T-cell (primary cell): ENCODE results near the gene PRKAG2. TPM values are rescaled to one million over a fixed set of nuclear protein-coding genes. Genes with fewer than 3 reads are reported as not detected.

Source experiments
- ATAC-seq, 4 experiments: fragments of 200-7000 bp in 3 of 4; fragments of 150-1000 bp in 1 of 4; cut with Tn5 transposase; replicated peaks in 1 of 4; 1 replicate in 3 of 4; 2 replicates in 1 of 4; pipeline ENCODE4 v1.10.0; 2021; ENCODE audit warnings: moderate library complexity in 3 of 4, mild to moderate bottlenecking in 2 of 4, moderate number of reproducible peaks in 1 of 4
- CTCF ChIA-PET, 2 donors: fragments of 300-600 bp; sonication (Branson Sonifier 250); formaldehyde crosslinking; loops; one replicate each; lab custom pipeline; 2022; ENCODE audit warnings: antibody characterized with exemption in 2 of 2; lab: Charles Lee
- POLR2A ChIA-PET, 2 donors: fragments of 300-600 bp; sonication (Branson Sonifier 250); formaldehyde crosslinking; loops; one replicate each; lab custom pipeline; 2022; ENCODE audit warnings: antibody characterized with exemption in 2 of 2; lab: Charles Lee
- DNase-seq, 35 experiments: peaks; one replicate each; pipeline versions ENCODE4 v3.0.0 to v3.0.0-alpha.2; 2013 to 2023
- H3K27ac ChIP-seq: one replicate; pipeline ENCODE4 v1.5.1; 2013; ENCODE audit warnings: low read length
- H3K27me3 ChIP-seq, 2 experiments: replicated peaks in 1 of 2; 1 replicate in 1 of 2; 2 replicates in 1 of 2; pipeline versions ENCODE4 v1.6.1 to v1.7.0; 2013; ENCODE audit warnings: low read length in 1 of 2, mixed read lengths in 1 of 2; ENCODE audit not compliant: control insufficient read depth in 2 of 2, insufficient read depth in 2 of 2; ENCODE audit errors: extremely low read depth in 1 of 2
- H3K36me3 ChIP-seq, 2 donors: 1 replicate in 1 of 2; 2 replicates in 1 of 2; pipeline versions ENCODE4 v1.6.1 to v1.7.0; 2013; ENCODE audit warnings: low read length in 1 of 2; ENCODE audit not compliant: control insufficient read depth in 2 of 2, insufficient read depth in 1 of 2; ENCODE audit errors: extremely low read depth in 1 of 2
- H3K4me1 ChIP-seq, 2 experiments: 1 replicate in 1 of 2; 2 replicates in 1 of 2; pipeline versions ENCODE4 v1.6.1 to v1.7.0; 2013; ENCODE audit warnings: low read length in 2 of 2, mixed read lengths in 1 of 2; ENCODE audit not compliant: insufficient read depth in 2 of 2, control insufficient read depth in 1 of 2; ENCODE audit errors: extremely low read depth in 1 of 2
- H3K4me3 ChIP-seq, 2 donors: 1 replicate in 1 of 2; 2 replicates in 1 of 2; pipeline versions ENCODE4 v1.5.1 to v1.7.0; 2013; ENCODE audit warnings: mild to moderate bottlenecking in 2 of 2, low read length in 1 of 2, moderate library complexity in 1 of 2; ENCODE audit not compliant: control insufficient read depth in 1 of 2; ENCODE audit errors: extremely low read depth in 1 of 2
- H3K9me3 ChIP-seq: 2 replicates; pipeline ENCODE4 v1.7.0; 2013
- H3K27ac Mint-ChIP-seq, 2 donors: one replicate each; pipeline ENCODE4 v1.8.0; 2020 to 2021; ENCODE audit warnings: mild to moderate bottlenecking in 2 of 2, mixed read lengths in 2 of 2
- H3K27me3 Mint-ChIP-seq, 2 donors: one replicate each; pipeline ENCODE4 v1.8.0; 2021 to 2022; ENCODE audit warnings: mixed read lengths in 2 of 2
- H3K36me3 Mint-ChIP-seq: one replicate; pipeline ENCODE4 v1.8.0; 2021; ENCODE audit warnings: mixed read lengths
- H3K4me1 Mint-ChIP-seq, 3 donors: one replicate each; pipeline ENCODE4 v1.8.0; 2020 to 2022; ENCODE audit warnings: mixed read lengths in 3 of 3, mild to moderate bottlenecking in 1 of 3
- H3K4me3 Mint-ChIP-seq, 3 donors: one replicate each; pipeline ENCODE4 v1.8.0; 2020 to 2022; ENCODE audit warnings: mild to moderate bottlenecking in 3 of 3, mixed read lengths in 3 of 3, moderate library complexity in 3 of 3
- H3K9me3 Mint-ChIP-seq, 3 donors: one replicate each; pipeline ENCODE4 v1.8.0; 2020 to 2022; ENCODE audit warnings: mixed read lengths in 3 of 3
- WGBS: methylation state at CpG from one replicate; pipeline ENCODE4 v1.1.5; 2013; ENCODE audit warnings: missing lambda C conversion rate; ENCODE audit not compliant: insufficient coverage; 5-methylcytosine and 5-hydroxymethylcytosine counted together
- total RNA-seq, 35 experiments: library from RNA in 6 of 35; stranded (reverse) in 6 of 35; fragments of 120-200 nt in 1 of 35; gene quantifications; one replicate each; pipeline versions ENCODE4 v1.2.1 to v1.2.4 and lab custom pipeline; 2013 to 2026

PRKAG2 gene
- total RNA-seq, 5 donors from 2014 or later (not counting 1 experiment from before 2014, with no cell fraction given) = 43.0 to 59.9 (median 49.3) TPM

GRCh38 chr7:151825721-151826120 lies 51.2 kb downstream of the PRKAG2 start:
- no peaks in the 10 kb centered on the region for H3K9me3 ChIP-seq
- Mint-ChIP-seq H3K27ac (no peak overlapping the region), H3K4me1 (peaks cover 21 to 51% (median 23%) of the 10 kb centered on the region in 3 donors), H3K27me3 (no peaks in the 10 kb centered on the region), H3K36me3 (peaks cover 15% of the 10 kb centered on the region), H3K9me3 (no peaks in the 10 kb centered on the region), H3K4me3 (no peak overlapping the region)
- ATAC-seq (no peak), DNase-seq (no peak)
- POLR2A ChIA-PET = interaction anchor here in 1 of 2 donors (0.6 kb wide), 2 partner anchors 28 to 310 kb away, joined by 3 to 6 read pairs; no protein-coding TSS in a partner anchor
- H3K4me3 ChIP-seq = no peak overlapping the region
- no peak overlapping the region for H3K27ac ChIP-seq
- H3K36me3 ChIP-seq = peaks cover 0 to 2% of the 10 kb centered on the region in 2 donors
- H3K27me3 ChIP-seq = peaks cover 0 to 4% of the 10 kb centered on the region in 2 experiments
- 78% methylated on average over 4 of the region's 5 CpGs for WGBS
- CTCF ChIA-PET = no interaction called here
- H3K4me1 ChIP-seq = peaks cover 0 to 6% of the 10 kb centered on the region in 2 experiments

- peaks cover 0 to 7% of the 10 kb centered on the region in 2 experiments for H3K4me1 ChIP-seq
- no peaks in the 10 kb centered on the region for H3K36me3 ChIP-seq
- no peak overlapping the region for H3K4me3 ChIP-seq
- peaks cover 12% of the 10 kb centered on the region for H3K36me3 Mint-ChIP-seq
- ATAC-seq (no peak), DNase-seq (no peak)
- no peak overlapping the region for H3K4me3 Mint-ChIP-seq
- WGBS = 86% methylated on average over 6 of the region's 14 CpGs
- POLR2A ChIA-PET = no interaction called here
- no peaks in the 10 kb centered on the region for H3K9me3 ChIP-seq
- no peak overlapping the region for H3K27ac ChIP-seq
- H3K27ac Mint-ChIP-seq = no peak overlapping the region
- CTCF ChIA-PET = no interaction called here
- peaks cover 0 to 4% of the 10 kb centered on the region in 2 experiments for H3K27me3 ChIP-seq
- H3K27me3 Mint-ChIP-seq = no peaks in the 10 kb centered on the region
- peaks cover 19 to 54% (median 23%) of the 10 kb centered on the region in 3 donors for H3K4me1 Mint-ChIP-seq
- no peaks in the 10 kb centered on the region for H3K9me3 Mint-ChIP-seq
These were observed 52.5 kb downstream of the PRKAG2 start for GRCh38 chr7:151824373-151824933.

- ATAC-seq = no peak
- Mint-ChIP-seq H3K9me3 (no peaks in the 10 kb centered on the region), H3K36me3 (peaks cover 8% of the 10 kb centered on the region), H3K4me3 (no peak overlapping the region), H3K27ac (no peak overlapping the region), H3K27me3 (no peaks in the 10 kb centered on the region), H3K4me1 (peaks cover 13 to 47% (median 19%) of the 10 kb centered on the region in 3 donors)
- WGBS = no CpG with 5 or more reads among the region's 8 CpGs
- H3K36me3 ChIP-seq = no peaks in the 10 kb centered on the region
- H3K27ac ChIP-seq = no peak overlapping the region
- peaks cover 0 to 4% of the 10 kb centered on the region in 2 experiments for H3K27me3 ChIP-seq
- no peak for DNase-seq
- ChIA-PET POLR2A (interaction anchor here in 1 of 2 donors (0.6 kb wide), 1 partner anchor 204 kb away, joined by 3 read pairs; no protein-coding TSS in a partner anchor), CTCF (interaction anchor here in 1 of 2 donors (0.6 kb wide), 1 partner anchor 38 kb away, joined by 3 read pairs; no protein-coding TSS in a partner anchor)
- no peaks in the 10 kb centered on the region for H3K9me3 ChIP-seq
- H3K4me1 ChIP-seq = peaks cover 0 to 7% of the 10 kb centered on the region in 2 experiments
- no peak overlapping the region for H3K4me3 ChIP-seq
These were observed 53.1 kb downstream of the PRKAG2 start for GRCh38 chr7:151823566-151824372.

GRCh38 chr7:151822541-151823181 lies 54.3 kb downstream of the PRKAG2 start:
- Mint-ChIP-seq H3K27ac (no peak overlapping the region), H3K4me3 (no peak overlapping the region), H3K36me3 (peaks cover 8% of the 10 kb centered on the region), H3K27me3 (no peaks in the 10 kb centered on the region), H3K4me1 (peaks cover 15 to 36% (median 18%) of the 10 kb centered on the region in 3 donors), H3K9me3 (no peaks in the 10 kb centered on the region)
- no peaks in the 10 kb centered on the region for H3K36me3 ChIP-seq
- no peaks in the 10 kb centered on the region for H3K9me3 ChIP-seq
- H3K4me1 ChIP-seq = peaks cover 0 to 7% of the 10 kb centered on the region in 2 experiments
- no peak overlapping the region for H3K27ac ChIP-seq
- ChIA-PET POLR2A (no interaction called here), CTCF (no interaction called here)
- peaks cover 0 to under 1% of the 10 kb centered on the region in 2 experiments for H3K27me3 ChIP-seq
- DNase-seq = no peak
- ATAC-seq = no peak
- H3K4me3 ChIP-seq = no peak overlapping the region
- 92% methylated on average over 13 of the region's 17 CpGs for WGBS

- Mint-ChIP-seq H3K9me3 (no peaks in the 10 kb centered on the region), H3K27me3 (no peaks in the 10 kb centered on the region), H3K27ac (no peak overlapping the region), H3K36me3 (peaks cover 12% of the 10 kb centered on the region), H3K4me3 (no peak overlapping the region), H3K4me1 (peaks cover 19 to 34% (median 22%) of the 10 kb centered on the region in 3 donors)
- Histone ChIP-seq H3K27ac (no peak overlapping the region), H3K4me1 (peaks cover 0 to 7% of the 10 kb centered on the region in 2 experiments), H3K4me3 (no peak overlapping the region), H3K9me3 (no peaks in the 10 kb centered on the region), H3K36me3 (no peaks in the 10 kb centered on the region), H3K27me3 (no peaks in the 10 kb centered on the region)
- ChIA-PET POLR2A (no interaction called here), CTCF (no interaction called here)
- no peak for ATAC-seq
- no peak for DNase-seq
- 89% methylated on average over 10 of the region's 20 CpGs for WGBS
These were observed 54.9 kb downstream of the PRKAG2 start for GRCh38 chr7:151821806-151822540.

- ChIA-PET CTCF (no interaction called here), POLR2A (no interaction called here)
These were observed 55.7 kb downstream of the PRKAG2 start for GRCh38 chr7:151821226-151821625.

More at GRCh38 chr7:151821226-151821625, 55.7 kb downstream of the PRKAG2 start:
- Mint-ChIP-seq H3K27me3 (no peaks in the 10 kb centered on the region), H3K36me3 (peaks cover 10% of the 10 kb centered on the region), H3K4me3 (no peak overlapping the region), H3K9me3 (no peaks in the 10 kb centered on the region), H3K4me1 (peaks cover 18 to 27% (median 21%) of the 10 kb centered on the region in 3 donors), H3K27ac (no peak overlapping the region)
- no peak overlapping the region for H3K4me3 ChIP-seq
- no peaks in the 10 kb centered on the region for H3K27me3 ChIP-seq
- 86% methylated on average over 3 of the region's 4 CpGs for WGBS
- H3K36me3 ChIP-seq = no peaks in the 10 kb centered on the region
- H3K9me3 ChIP-seq = no peaks in the 10 kb centered on the region
- DNase-seq (no peak), ATAC-seq (no peak)
- no peak overlapping the region for H3K27ac ChIP-seq
- H3K4me1 ChIP-seq = peaks cover 0 to 7% of the 10 kb centered on the region in 2 experiments
